GM12878 (cell line): Measurements from ENCODE around the gene HPRT1. TPM values are rescaled to one million over a fixed set of nuclear protein-coding genes. Genes with fewer than 3 reads are reported as not detected.

Experiments
- ATAC-seq: fragments of 200-7000 bp; cut with Tn5 transposase; 3 replicates; pipeline ENCODE4 v1.9.1; 2020; ENCODE audit warnings: mild to moderate bottlenecking, moderate library complexity
- BruUV-seq: library from RNA; stranded (reverse); fragments of 400-500 nt; replicated peaks from 2 replicates; lab custom pipeline; 2021; lab: Mats Ljungman, UMichigan
- CTCF ChIA-PET: fragments of 300-600 bp; sonication (Branson Sonifier 250); formaldehyde crosslinking; extraction: SDS; loops from one replicate; lab custom pipeline; 2021; ENCODE audit warnings: inconsistent platforms; lab: Yijun Ruan, JAX
- POLR2A ChIA-PET: fragments of 350-600 bp; formaldehyde crosslinking; extraction: SDS; loops from one replicate; lab custom pipeline; 2021; ENCODE audit warnings: inconsistent platforms; lab: Charles Lee
- RAD21 ChIA-PET: fragments of 300-600 bp; sonication (Branson Sonifier 250); formaldehyde crosslinking; loops from one replicate; lab custom pipeline; 2023; ENCODE audit warnings: antibody characterized with exemption; ENCODE audit not compliant: unreplicated experiment; lab: Charles Lee
- SMC1A ChIA-PET: fragments of 300-600 bp; sonication (Branson Sonifier 250); formaldehyde crosslinking; loops from one replicate; lab custom pipeline; 2023; ENCODE audit not compliant: unreplicated experiment, uncharacterized antibody; lab: Charles Lee
- DNase-seq: peaks from one replicate; pipeline ENCODE4 v3.0.0-alpha.2; 2011; ENCODE audit warnings: low read depth, low spot score
- FAIRE-seq: peaks from 3 replicates; lab custom pipeline; 2011; peaks lifted over from hg19 to GRCh38; lab: Jason Lieb, UNC
- H2AFZ ChIP-seq: 2 replicates; pipeline ENCODE4 v1.6.0; 2011; ENCODE audit warnings: low read depth, low read length, control low read depth; ENCODE audit not compliant: control insufficient read depth
- H3K27ac ChIP-seq: 2 replicates; pipeline ENCODE4 v1.5.1; 2011; ENCODE audit warnings: control low read depth; ENCODE audit not compliant: control insufficient read depth, insufficient read depth
- H3K27me3 ChIP-seq, 2 experiments: replicated peaks in 1 of 2; 2 replicates each; pipeline versions ENCODE4 v1.6.0 to v1.6.1; 2011; ENCODE audit warnings: low read length in 1 of 2; ENCODE audit not compliant: control insufficient read depth in 2 of 2, insufficient read depth in 2 of 2
- H3K36me3 ChIP-seq, 2 experiments: 2 replicates each; pipeline ENCODE4 v1.5.1; 2011; ENCODE audit warnings: low read length in 1 of 2; ENCODE audit not compliant: control insufficient read depth in 2 of 2, insufficient read depth in 2 of 2
- H3K4me1 ChIP-seq: 2 replicates; pipeline ENCODE4 v1.6.1; 2011; ENCODE audit warnings: mild to moderate bottlenecking, low read length, moderate library complexity, mixed read lengths; ENCODE audit not compliant: control insufficient read depth, insufficient read depth
- H3K4me2 ChIP-seq: 2 replicates; pipeline ENCODE4 v1.6.0; 2011; ENCODE audit warnings: control low read depth; ENCODE audit not compliant: control insufficient read depth, insufficient read depth
- H3K4me3 ChIP-seq: fragments of 200-600 bp; sonication (generic); 2 replicates; pipeline ENCODE4 v1.5.1; 2016
- H3K79me2 ChIP-seq: 2 replicates; pipeline ENCODE4 v1.6.0; 2011; ENCODE audit warnings: low read length; ENCODE audit not compliant: control insufficient read depth, insufficient read depth
- H3K9ac ChIP-seq: 2 replicates; pipeline ENCODE4 v1.8.0; 2011; ENCODE audit warnings: low read length, control low read depth, mixed read lengths; ENCODE audit not compliant: control insufficient read depth, insufficient read depth
- H3K9me3 ChIP-seq: replicated peaks from 3 replicates; pipeline ENCODE4 v1.5.1; 2011; ENCODE audit warnings: mild to moderate bottlenecking, low read length; ENCODE audit not compliant: control insufficient read depth, insufficient read depth
- H4K20me1 ChIP-seq: 2 replicates; pipeline ENCODE4 v1.6.0; 2011; ENCODE audit not compliant: control insufficient read depth, insufficient read depth
- ASH2L ChIP-seq: fragments of 300-600, 200-600 bp; sonication (generic); IDR thresholded peaks from 2 replicates; pipeline ENCODE4 v1.6.1; 2017; ENCODE audit warnings: low read depth, mild to moderate bottlenecking, borderline replicate concordance
- CHD4 ChIP-seq: fragments of 200-600 bp; sonication (generic); IDR thresholded peaks from 2 replicates; pipeline ENCODE4 v1.6.1; 2016; ENCODE audit warnings: mild to moderate bottlenecking
- ESRRA ChIP-seq: IDR thresholded peaks from 2 replicates; pipeline ENCODE4 v1.6.1; 2012; ENCODE audit warnings: mild to moderate bottlenecking, low read length, improper control_type of control experiment
- ETV6 ChIP-seq, 2 experiments: fragments of 450-650 bp in 1 of 2; IDR thresholded peaks in 1 of 2; conservative IDR thresholded peaks in 1 of 2; 2 replicates each; pipeline ENCODE4 v1.6.1; 2014; ENCODE audit warnings: antibody characterized with exemption in 1 of 2, borderline replicate concordance in 1 of 2, low read depth in 1 of 2, mild to moderate bottlenecking in 1 of 2, moderate library complexity in 1 of 2
- IRF4 ChIP-seq: IDR thresholded peaks from 2 replicates; pipeline ENCODE4 v1.6.1; 2011; ENCODE audit warnings: low read depth, low read length
- POLR2AphosphoS5 ChIP-seq: IDR thresholded peaks from 2 replicates; pipeline ENCODE4 v1.6.1; 2011; ENCODE audit warnings: mild to moderate bottlenecking, low read length, inconsistent platforms
- SREBF2 ChIP-seq: IDR thresholded peaks from 2 replicates; pipeline ENCODE4 v1.6.1; 2012; ENCODE audit warnings: mild to moderate bottlenecking, low read length
- WGBS: methylation state at CpG from one replicate; pipeline ENCODE4 v1.1.6; 2016; ENCODE audit warnings: low lambda C conversion rate; ENCODE audit not compliant: insufficient replicate concordance, insufficient coverage; ENCODE audit errors: missing lambda C conversion rate; 5-methylcytosine and 5-hydroxymethylcytosine counted together
- in situ Hi-C: fragments of 300-500 bp; cut with MboI; formaldehyde crosslinking; loops from 9 replicates; pipeline ENCODE4 v1.14.3; 2018; ENCODE audit warnings: mixed read lengths
- intact Hi-C: fragments of 100-400 bp; cut with micrococcal nuclease; formaldehyde crosslinking; loops from one replicate; pipeline ENCODE4 v1.14.2; 2022; ENCODE audit not compliant: unreplicated experiment
- polyA plus RNA-seq, 11 experiments: library from polyadenylated mRNA; depleted of rRNA in 4 of 11; unstranded in 6 of 11; stranded (reverse) in 5 of 11; fragments of >200 nt; fragmentation: Nextera tagmentation in 4 of 11; fragmentation: Illumina TruSeq in 1 of 11; extraction: Ambion mirVana in 4 of 11; extraction: Trizol in 1 of 11; gene quantifications; 1 replicate in 1 of 11; 2 replicates in 10 of 11; pipeline versions ENCODE4 v1.2.1 to v1.2.3, GENCODE V29; 2011 to 2016; ENCODE audit warnings: inconsistent platforms in 2 of 11, missing spikeins in 2 of 11, low read depth in 1 of 11
- total RNA-seq, 4 experiments: library from RNA; depleted of rRNA in 3 of 4; stranded (reverse); fragments of >200 nt in 3 of 4; fragmentation: Illumina TruSeq in 1 of 4; extraction: Trizol in 1 of 4; gene quantifications; 2 replicates each; pipeline versions ENCODE4 v1.2.1 to v1.2.3, GENCODE V29; 2013 to 2021
- TF ChIP-seq, protein P1 (sequence below): fragments of 450-650 bp; IDR thresholded peaks from 2 replicates; pipeline ENCODE4 v1.6.1; 2017; ENCODE audit warnings: borderline replicate concordance
- TF ChIP-seq, protein P2 (sequence below): fragments of 450-650 bp; IDR thresholded peaks from 2 replicates; pipeline ENCODE4 v1.6.1; 2016; ENCODE audit warnings: mild to moderate bottlenecking
- TF ChIP-seq, protein P3 (sequence below): fragments of 450-650 bp; IDR thresholded peaks from 2 replicates; pipeline ENCODE4 v1.6.1; 2017; ENCODE audit warnings: mild to moderate bottlenecking

Gene HPRT1
- total and polyA plus RNA-seq, 10 of the 15 experiments (the other 5 are each of a cell fraction or from before 2014, with no cell fraction given): 19.3 to 161 (median 92.7) TPM

DNA sequence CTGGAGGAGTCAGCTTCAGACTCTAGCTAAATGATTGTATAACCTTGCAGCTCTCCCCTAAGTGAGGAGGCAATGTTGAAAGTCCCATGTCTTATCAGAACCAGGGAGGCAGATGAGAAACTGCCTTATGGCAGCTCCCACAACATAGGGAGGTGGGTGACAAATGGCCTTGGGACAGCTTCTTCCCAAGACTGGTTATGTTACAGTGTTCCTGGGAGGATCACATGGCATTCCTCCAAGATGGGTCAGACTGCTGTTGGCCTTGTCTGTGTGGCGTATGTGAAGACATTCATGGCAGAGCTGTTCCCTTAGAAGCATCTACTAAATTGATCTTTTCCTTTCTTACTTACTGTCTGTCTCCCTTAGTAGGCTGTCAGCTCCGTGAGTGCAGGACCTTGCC, 42.0 kb downstream of the HPRT1 start:
- SMC1A ChIA-PET: interaction anchor here (1.0 kb wide), 1 partner anchor 18 kb away, joined by 3 read pairs; no protein-coding TSS in a partner anchor
- WGBS: 48% methylated on average over 2 of the region's 2 CpGs
- POLR2A ChIA-PET: no interaction called here
- Histone ChIP-seq H3K9me3 (no peaks in the 10 kb centered on the region), H3K79me2 (no peaks in the 10 kb centered on the region), H3K4me3 (no peak overlapping the region), H3K36me3 (no peaks in the 10 kb centered on the region), H3K27ac (no peak overlapping the region), H4K20me1 (no peaks in the 10 kb centered on the region), H2AFZ (no peak overlapping the region)
- intact Hi-C loops (no loop called here), in situ Hi-C loops (no loop called here)
- no TSS peak for BruUV-seq
- CTCF ChIA-PET: interaction anchor here (0.9 to 1.8 kb wide), 2 partner anchors 19 to 106 kb away, joined by 4 to 5 read pairs; no protein-coding TSS in a partner anchor
- TF ChIP-seq ASH2L: no peak
- no peak for TF ChIP-seq CHD4
- TF ChIP-seq, protein P1, sequence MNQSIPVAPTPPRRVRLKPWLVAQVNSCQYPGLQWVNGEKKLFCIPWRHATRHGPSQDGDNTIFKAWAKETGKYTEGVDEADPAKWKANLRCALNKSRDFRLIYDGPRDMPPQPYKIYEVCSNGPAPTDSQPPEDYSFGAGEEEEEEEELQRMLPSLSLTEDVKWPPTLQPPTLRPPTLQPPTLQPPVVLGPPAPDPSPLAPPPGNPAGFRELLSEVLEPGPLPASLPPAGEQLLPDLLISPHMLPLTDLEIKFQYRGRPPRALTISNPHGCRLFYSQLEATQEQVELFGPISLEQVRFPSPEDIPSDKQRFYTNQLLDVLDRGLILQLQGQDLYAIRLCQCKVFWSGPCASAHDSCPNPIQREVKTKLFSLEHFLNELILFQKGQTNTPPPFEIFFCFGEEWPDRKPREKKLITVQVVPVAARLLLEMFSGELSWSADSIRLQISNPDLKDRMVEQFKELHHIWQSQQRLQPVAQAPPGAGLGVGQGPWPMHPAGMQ: no peak
- no peak for TF ChIP-seq ETV6 (conservative IDR thresholded peaks at IDR 0.05 in 1 of 2, IDR thresholded peaks at IDR 0.05 in 1 of 2; ENCODE audit: borderline replicate concordance in 1 of 2, low read depth in 1 of 2)
- TF ChIP-seq POLR2AphosphoS5: no peak
- TF ChIP-seq SREBF2: no peak
- no peak for TF ChIP-seq ESRRA
- TF ChIP-seq, protein P2, sequence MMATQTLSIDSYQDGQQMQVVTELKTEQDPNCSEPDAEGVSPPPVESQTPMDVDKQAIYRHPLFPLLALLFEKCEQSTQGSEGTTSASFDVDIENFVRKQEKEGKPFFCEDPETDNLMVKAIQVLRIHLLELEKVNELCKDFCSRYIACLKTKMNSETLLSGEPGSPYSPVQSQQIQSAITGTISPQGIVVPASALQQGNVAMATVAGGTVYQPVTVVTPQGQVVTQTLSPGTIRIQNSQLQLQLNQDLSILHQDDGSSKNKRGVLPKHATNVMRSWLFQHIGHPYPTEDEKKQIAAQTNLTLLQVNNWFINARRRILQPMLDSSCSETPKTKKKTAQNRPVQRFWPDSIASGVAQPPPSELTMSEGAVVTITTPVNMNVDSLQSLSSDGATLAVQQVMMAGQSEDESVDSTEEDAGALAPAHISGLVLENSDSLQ: no peak
- no peak for TF ChIP-seq IRF4
- TF ChIP-seq, protein P3, sequence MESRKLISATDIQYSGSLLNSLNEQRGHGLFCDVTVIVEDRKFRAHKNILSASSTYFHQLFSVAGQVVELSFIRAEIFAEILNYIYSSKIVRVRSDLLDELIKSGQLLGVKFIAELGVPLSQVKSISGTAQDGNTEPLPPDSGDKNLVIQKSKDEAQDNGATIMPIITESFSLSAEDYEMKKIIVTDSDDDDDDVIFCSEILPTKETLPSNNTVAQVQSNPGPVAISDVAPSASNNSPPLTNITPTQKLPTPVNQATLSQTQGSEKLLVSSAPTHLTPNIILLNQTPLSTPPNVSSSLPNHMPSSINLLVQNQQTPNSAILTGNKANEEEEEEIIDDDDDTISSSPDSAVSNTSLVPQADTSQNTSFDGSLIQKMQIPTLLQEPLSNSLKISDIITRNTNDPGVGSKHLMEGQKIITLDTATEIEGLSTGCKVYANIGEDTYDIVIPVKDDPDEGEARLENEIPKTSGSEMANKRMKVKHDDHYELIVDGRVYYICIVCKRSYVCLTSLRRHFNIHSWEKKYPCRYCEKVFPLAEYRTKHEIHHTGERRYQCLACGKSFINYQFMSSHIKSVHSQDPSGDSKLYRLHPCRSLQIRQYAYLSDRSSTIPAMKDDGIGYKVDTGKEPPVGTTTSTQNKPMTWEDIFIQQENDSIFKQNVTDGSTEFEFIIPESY: no peak
- TF ChIP-seq, all 136 proteins: peak for 0
- Histone ChIP-seq H3K9ac (no peak overlapping the region), H3K4me2 (no peak overlapping the region), H3K27me3 (no peaks in the 10 kb centered on the region), H3K4me1 (no peaks in the 10 kb centered on the region)
- no peak for ATAC-seq
- RAD21 ChIA-PET: no interaction called here
- DNase-seq: no peak
- FAIRE-seq: no peak
